ENCODE measurements around the gene DNAAF5.
"Not testable (repeated sequence)": the region's sequence is repeated elsewhere in the genome, so short reads cannot be mapped to it uniquely, and the experiment has no call there.

The DNAAF5 gene

GRCh38 chr7:782718-783449 is 56.4 kb downstream of the DNAAF5 start:
- no peak for DNase-seq (ENCODE audit: low read depth)

- DNase-seq (ENCODE audit: low read depth): no peak
These were observed 57.3 kb downstream of the DNAAF5 start for GRCh38 chr7:783556-784490.

GRCh38 chr7:784971-785370 is 58.5 kb downstream of the DNAAF5 start:
- DNase-seq (ENCODE audit: low read depth): no peak

- no peak for DNase-seq (ENCODE audit: low read depth)
These were observed 58.9 kb downstream of the DNAAF5 start for GRCh38 chr7:785416-785815.

GRCh38 chr7:786472-787255 is 60.2 kb downstream of the DNAAF5 start:
- DNase-seq (ENCODE audit: low read depth): peak; percentile 53

- DNase-seq (ENCODE audit: low read depth): no peak
These were observed 61.1 kb downstream of the DNAAF5 start for GRCh38 chr7:787332-788240.

- no peak for DNase-seq (ENCODE audit: low read depth)
These were observed 65.0 kb downstream of the DNAAF5 start for GRCh38 chr7:791519-791918.

GRCh38 chr7:794207-794606 is 67.7 kb downstream of the DNAAF5 start:
- no peak for DNase-seq (ENCODE audit: low read depth)

- no peak for DNase-seq (ENCODE audit: low read depth)
These were observed 68.3 kb downstream of the DNAAF5 start for GRCh38 chr7:794671-795329.

- DNase-seq (ENCODE audit: low read depth): not testable (repeated sequence)
These were observed 70.1 kb downstream of the DNAAF5 start for GRCh38 chr7:796434-797169.

- DNase-seq (ENCODE audit: low read depth): no peak
These were observed 72.5 kb downstream of the DNAAF5 start for GRCh38 chr7:798921-799470.

- no peak for DNase-seq (ENCODE audit: low read depth)
These were observed 74.2 kb downstream of the DNAAF5 start for GRCh38 chr7:800692-801091.

GRCh38 chr7:801351-801750 is 74.9 kb downstream of the DNAAF5 start:
- not testable (repeated sequence) for DNase-seq (ENCODE audit: low read depth)

- DNase-seq (ENCODE audit: low read depth): no peak
These were observed 75.5 kb downstream of the DNAAF5 start for GRCh38 chr7:801940-802381.

GRCh38 chr7:802500-803242 is 76.2 kb downstream of the DNAAF5 start:
- no peak for DNase-seq (ENCODE audit: low read depth)

GRCh38 chr7:803243-803635 is 76.7 kb downstream of the DNAAF5 start:
- DNase-seq (ENCODE audit: low read depth): no peak

GRCh38 chr7:803796-804195 is 77.3 kb downstream of the DNAAF5 start:
- DNase-seq (ENCODE audit: low read depth): not testable (repeated sequence)

- no peak for DNase-seq (ENCODE audit: low read depth)
These were observed 78.8 kb downstream of the DNAAF5 start for GRCh38 chr7:805261-805660.
